NAMALWA (cell line): ENCODE data around the gene FAM78A.
A peak's percentile ranks its signal among the peaks of the same experiment; 100 is the strongest.
"Not testable (repeated sequence)": the region's sequence is repeated elsewhere in the genome, so short reads cannot be mapped to it uniquely, and the experiment has no call there.

Experiments used
- DNase-seq: peaks from one replicate; pipeline ENCODE4 v3.0.0-alpha.2; 2015; ENCODE audit warnings: low spot score

FAM78A gene

GRCh38 chr9:131280660-131281059, 4.3 kb upstream of the FAM78A start:
- DNase-seq, result no peak

DNA sequence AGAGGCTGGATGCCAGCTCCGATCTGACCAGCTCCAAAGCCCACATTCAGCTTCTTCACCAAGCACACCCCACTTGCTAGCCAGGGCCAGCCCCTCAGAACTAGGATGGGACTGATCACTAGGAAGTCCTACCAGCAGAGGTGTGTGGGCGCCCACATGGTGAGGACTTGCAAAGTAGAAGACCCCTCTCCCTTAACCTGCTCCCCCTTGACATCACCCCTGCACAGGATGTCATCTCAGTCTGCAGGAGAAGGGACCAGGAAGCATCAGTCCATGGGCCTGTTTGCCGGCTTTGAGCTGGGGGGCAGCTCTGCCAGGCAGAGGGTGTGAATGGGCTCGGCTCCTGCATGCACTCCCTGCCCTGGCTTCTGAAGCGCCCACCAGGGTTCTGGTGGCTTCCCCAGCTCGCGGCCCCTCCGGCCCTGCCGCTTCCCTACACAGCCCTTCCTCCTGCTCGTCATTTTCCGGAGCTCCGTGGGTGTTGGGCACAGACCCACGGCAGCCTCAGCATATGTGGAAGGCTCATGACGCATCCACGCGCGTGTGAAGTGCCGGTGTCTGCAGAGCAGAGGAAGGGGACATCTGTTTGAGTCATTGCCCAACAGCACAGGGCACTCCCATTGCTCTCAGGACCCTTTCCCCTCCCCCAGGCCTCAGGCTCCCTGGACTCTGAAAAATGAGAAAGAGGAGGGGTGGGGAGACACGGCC, 3.7 kb upstream of the FAM78A start:
- DNase-seq, result no peak

GRCh38 chr9:131279196-131279862, 3.0 kb upstream of the FAM78A start:
- DNase-seq, result no peak

DNA sequence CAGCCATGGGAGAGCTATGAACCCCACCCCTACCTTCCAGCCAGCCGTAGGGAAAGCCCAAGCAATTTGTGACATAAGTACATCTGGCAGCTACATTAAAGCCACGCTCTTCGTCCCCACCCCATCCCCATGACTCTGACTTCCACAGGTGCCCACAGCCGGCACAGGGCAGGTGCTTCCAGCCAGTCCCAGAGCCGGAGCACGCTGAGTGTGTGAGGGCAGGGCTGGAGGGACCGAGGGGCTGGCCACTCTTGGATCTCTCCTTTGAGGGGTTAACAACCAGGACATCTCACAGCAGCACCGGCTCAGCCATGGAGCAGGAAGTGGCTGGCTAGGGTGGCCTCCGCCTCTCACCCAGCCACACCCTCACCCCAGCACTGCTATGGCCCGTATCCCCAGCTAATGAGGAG, 2.4 kb upstream of the FAM78A start:
- peak; percentile 34 for DNase-seq

- peak; percentile 83 for DNase-seq
Observed at GRCh38 chr9:131277910-131278701, 1.8 kb upstream of the FAM78A start.

GRCh38 chr9:131277287-131277909, 1.1 kb upstream of the FAM78A start:
- no peak for DNase-seq

GRCh38 chr9:131276891-131277286, 579 bp upstream of the FAM78A start:
- DNase-seq, result peak; percentile 48

DNA sequence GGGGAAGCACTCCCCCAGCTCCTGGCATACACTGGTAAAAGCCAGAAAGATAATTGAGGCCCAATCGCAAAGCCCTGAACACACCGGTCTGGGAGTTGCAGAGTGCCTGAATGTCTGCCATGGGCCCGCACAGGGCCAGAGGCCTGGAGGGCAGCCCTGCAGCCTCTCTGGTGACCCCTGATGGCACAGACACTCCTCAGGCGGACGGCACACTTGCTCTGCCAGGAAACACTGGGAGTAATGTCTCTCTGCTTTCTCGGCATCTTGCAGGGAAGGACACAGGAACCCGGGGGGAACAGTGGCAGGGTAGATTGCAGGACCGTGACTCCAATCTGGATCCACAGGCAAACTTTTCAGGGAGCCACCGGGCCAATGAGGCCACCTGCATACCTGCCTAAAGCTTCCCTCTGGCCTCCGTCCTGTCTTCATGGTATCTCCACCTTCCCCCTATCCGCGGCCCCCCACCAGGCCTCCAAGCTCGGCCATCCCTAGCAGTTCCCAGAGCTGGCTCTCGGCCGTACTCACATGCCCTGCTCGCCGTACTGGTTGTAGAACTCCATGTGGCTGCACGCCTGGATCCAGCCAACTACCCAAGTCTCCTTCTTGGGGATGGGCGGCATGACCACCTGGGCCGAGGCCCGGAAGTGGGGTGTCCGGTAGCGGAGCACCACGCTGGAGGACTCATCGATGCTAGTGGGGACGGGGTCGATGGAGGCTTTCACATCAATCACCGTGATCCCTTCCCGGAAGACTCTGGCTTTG, 797 bp downstream of the FAM78A start:
- DNase-seq, result peak; percentile 73

GRCh38 chr9:131274674-131275331, 1.5 kb downstream of the FAM78A start:
- DNase-seq, result peak; percentile 40

DNA sequence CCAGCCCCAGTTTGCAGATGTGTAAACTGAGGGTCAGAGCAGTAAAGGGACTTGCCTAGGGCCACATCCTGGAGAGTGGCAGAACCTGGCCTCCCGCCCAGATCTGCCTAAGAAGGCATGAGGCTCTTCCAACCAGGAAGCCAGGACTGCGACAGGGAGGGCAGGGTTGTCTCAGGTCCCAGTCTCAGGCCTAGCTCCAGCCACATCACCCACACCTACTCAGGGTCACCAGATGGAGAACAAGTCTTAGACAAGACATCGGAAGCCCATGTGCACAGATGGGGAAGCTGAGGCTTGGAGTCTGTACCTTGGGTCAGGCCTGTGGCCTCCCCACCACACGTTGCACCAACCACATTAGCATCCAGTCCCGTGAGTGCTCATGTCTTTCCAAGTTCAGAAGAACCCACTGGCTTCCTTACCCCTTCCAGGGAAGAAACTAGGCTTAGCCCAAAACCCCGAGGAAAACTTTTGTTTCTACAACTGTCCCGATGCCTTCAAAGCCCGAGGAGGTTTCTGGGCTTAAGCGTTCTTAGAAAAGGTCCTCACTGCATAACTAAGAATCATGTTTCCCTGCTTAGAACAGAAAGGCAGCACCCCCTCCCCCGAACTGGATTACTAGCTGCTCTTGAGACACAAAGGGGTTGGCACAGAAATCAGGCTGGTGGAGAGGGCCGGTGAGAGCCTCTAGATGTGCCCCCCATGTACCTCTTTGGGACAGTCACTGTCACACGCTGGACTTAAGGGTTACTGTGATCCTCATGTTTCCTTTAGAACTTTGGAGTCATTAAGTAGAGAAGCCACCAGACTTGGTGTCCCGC, 2.2 kb downstream of the FAM78A start:
- DNase-seq, result peak; percentile 52

DNA sequence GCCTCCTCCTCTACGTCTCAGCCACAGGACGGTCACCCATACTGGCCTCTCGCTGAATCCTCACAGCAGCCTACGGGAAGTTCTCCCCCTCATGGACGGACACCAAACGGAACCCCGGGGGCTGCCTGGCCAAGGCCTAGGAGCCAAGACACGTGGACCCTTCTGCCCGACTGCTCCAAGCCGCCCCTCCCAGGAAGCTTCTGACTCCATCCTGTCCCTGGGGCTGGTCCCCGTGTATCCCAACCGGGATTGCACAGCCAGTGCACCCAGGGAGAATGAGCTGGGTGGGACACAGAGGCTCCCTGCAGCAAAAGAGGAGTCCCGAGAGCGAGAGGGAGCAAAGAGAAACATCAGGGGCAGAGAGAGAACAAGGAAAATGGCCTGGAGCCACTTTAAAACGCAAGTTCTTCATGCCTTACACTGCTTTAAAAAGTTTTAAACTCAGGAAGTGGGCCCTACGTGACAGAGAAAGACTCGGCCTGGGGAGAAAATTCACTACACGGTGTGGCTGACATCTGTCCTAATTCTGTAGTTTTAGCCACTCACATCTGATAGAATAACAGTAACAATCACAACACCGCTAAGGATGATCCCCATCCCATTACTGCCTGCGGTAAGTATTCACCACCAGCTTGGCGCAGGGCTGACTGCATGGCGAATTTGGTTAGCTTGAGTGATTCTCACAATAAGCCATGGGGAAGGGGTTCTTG, 3.0 kb downstream of the FAM78A start:
- DNase-seq, result peak; percentile 46

DNA sequence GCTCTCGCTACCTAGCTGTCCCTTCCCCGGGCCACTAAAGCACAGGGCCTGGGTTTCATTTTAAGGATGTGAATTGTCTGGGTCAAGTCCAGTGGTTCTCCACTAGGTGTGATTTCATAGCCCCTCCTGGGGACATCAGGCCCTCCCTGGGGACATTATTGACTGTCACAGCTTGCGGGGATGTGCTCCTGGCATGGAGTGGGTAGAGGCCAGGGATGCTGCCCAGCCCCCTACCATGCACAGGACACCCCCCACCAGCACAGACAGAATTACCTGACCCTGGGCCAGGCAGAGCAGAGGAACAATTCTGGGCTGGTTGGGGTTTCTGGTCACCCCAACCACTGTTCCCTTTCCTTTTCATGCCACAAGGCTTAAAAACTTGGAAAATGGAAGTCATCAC, 4.1 kb downstream of the FAM78A start:
- DNase-seq, result peak; percentile 42

DNA sequence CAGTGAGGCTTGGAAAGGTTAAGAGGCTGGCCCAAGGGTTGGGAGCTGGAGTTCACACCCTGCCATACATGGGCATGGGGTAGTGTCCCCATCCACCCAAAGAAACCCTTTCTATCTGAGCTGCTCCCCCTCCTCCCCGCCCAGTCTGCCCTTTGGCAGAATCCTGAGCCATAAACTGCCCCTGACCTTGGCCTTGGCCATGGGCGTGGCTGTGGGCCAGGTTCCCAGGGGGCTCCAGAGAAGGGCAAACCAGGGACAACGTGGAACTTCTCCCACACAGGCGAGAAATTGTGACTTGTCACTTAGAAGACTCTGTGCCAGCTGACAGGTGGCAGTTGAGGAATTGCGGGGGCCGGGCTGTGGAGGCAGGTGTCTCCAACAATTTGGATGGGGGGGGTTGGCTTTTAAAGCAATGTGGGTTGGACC, 4.8 kb downstream of the FAM78A start:
- DNase-seq, result peak; percentile 46

DNA sequence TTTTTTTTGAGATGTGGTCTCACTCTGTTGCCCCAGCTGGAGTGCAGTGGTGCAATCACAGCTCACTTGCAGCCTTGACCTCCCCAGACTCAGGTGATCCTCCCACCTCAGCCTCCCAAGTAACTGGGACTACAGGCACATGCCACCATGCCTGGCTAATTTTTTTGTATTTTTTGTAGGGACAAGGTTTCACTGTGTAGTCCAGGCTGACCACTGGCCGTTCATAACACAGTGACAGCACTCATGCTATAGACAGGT, 5.4 kb downstream of the FAM78A start:
- DNase-seq, result not testable (repeated sequence)

- DNase-seq, result peak; percentile 61
Observed at GRCh38 chr9:131270171-131271015, 5.9 kb downstream of the FAM78A start.

GRCh38 chr9:131266266-131267229, 9.8 kb downstream of the FAM78A start:
- no peak for DNase-seq

DNA sequence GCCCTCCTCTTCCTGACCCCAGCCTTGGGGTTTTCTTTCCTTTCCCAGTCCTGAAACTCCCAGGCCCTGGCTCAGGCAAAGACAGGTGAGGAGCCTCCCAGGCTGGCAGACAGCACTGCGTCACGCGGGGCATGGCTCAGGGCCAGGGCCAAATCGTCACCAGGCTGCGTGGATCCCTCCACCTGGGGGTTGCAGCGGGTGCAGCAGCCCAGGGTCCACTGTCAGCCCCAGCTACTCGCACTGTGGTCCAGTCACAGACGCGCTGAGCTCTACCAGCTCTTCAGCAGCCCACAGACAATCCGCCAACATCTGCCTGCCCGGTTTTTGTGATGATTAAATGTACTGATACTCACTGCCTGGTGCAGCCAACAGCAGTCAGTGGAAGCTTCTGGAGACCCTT, 12.1 kb downstream of the FAM78A start:
- DNase-seq, result no peak

GRCh38 chr9:131263701-131264100, 12.6 kb downstream of the FAM78A start:
- no peak for DNase-seq
